MM.1S (cell line): ENCODE measurements around the gene TMED6.

Experiments used
- CTCF ChIP-seq: fragments of 300-600 bp; sonication (generic); IDR thresholded peaks from 2 replicates; pipeline ENCODE4 v1.5.1; 2016; ENCODE audit warnings: antibody characterized with exemption, low read length, mixed read lengths
- EZH2phosphoT487 ChIP-seq: fragments of 300-600 bp; sonication (generic); IDR thresholded peaks from 2 replicates; pipeline ENCODE4 v1.6.1; 2018; ENCODE audit warnings: antibody characterized with exemption, low read length

DNA sequence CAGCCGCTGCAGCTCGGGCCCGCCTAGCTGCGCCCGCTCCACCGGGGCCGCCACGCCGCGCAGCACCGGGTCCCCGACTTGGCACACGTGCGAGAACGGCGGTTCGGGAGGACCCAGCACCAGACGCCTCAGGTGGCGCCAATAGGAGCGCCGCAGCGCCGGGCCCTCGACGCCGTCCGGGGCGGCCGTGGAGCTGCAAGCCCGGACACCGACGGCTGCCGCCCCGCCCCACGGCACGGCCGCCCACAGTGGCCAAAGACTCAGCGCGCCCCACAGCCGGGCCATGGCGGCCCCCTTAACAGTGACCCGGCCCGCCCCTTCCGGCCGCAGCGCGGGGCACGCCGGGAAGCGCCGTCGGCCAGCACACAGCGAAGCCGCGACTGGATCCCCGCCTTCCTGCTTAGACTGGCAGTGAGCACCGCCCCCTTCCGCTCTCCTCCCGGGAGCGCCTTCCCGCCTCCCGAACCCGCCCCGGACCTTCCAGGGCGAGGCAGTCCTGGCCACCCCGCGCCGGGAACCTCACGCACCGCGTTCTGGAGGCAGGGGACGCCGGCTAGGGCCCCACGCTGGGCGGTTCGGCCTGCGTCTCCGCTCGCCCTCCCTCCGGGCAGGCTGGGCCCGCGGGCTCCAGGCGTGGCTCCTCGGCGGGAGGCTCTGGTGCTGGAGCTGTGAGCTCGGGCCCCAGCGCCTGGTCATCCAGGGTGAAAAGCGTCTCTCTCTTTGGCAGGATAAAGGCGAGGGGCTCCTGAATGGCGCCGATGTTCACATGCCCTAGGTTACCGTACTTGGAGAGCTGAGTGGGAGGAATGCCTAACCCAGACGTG lies 21.1 kb downstream of the TMED6 start, which contains the start of gene PDF:
- TF ChIP-seq CTCF (no peak), EZH2phosphoT487 (no peak)
